Retinal pigment epithelial cell (primary cell): Measurements from ENCODE around the gene MYL10.

Source experiments
- DNase-seq: peaks from one replicate; pipeline ENCODE4 v3.0.0-alpha.2; 2010; ENCODE audit warnings: low read depth
- H3K4me3 ChIP-seq: 2 replicates; pipeline ENCODE4 v1.5.1; 2011; ENCODE audit warnings: mild to moderate bottlenecking, low read length, control low read depth, moderate library complexity
- TF ChIP-seq, protein P1 (sequence below): conservative IDR thresholded peaks from 2 replicates; pipeline ENCODE4 v1.5.1; 2011; ENCODE audit warnings: low read depth, low read length, control low read depth, inconsistent platforms

The MYL10 gene

DNA sequence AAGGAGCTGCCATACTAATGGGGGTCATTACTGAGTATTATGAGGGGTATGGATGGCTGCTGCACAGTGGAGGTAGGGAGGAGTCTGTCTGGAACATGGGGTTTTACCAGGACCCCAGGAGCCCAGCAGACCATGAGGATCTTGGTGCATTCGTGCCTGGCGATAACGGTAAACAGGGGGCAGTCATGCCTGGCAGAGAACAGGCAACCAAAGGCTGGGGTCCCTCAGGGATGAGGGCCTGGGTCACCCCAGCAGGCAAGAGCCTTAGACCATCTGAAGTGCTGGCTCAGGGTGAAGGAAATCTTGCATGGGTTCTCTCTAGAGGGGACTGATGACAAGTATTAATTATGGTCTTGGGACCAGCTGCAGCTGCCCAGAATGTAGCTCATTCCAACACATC is 46.1 kb downstream of the MYL10 start:
- TF ChIP-seq, protein P1, sequence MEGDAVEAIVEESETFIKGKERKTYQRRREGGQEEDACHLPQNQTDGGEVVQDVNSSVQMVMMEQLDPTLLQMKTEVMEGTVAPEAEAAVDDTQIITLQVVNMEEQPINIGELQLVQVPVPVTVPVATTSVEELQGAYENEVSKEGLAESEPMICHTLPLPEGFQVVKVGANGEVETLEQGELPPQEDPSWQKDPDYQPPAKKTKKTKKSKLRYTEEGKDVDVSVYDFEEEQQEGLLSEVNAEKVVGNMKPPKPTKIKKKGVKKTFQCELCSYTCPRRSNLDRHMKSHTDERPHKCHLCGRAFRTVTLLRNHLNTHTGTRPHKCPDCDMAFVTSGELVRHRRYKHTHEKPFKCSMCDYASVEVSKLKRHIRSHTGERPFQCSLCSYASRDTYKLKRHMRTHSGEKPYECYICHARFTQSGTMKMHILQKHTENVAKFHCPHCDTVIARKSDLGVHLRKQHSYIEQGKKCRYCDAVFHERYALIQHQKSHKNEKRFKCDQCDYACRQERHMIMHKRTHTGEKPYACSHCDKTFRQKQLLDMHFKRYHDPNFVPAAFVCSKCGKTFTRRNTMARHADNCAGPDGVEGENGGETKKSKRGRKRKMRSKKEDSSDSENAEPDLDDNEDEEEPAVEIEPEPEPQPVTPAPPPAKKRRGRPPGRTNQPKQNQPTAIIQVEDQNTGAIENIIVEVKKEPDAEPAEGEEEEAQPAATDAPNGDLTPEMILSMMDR = no peak
- no peak for DNase-seq
- H3K4me3 ChIP-seq = no peak overlapping the region

DNA sequence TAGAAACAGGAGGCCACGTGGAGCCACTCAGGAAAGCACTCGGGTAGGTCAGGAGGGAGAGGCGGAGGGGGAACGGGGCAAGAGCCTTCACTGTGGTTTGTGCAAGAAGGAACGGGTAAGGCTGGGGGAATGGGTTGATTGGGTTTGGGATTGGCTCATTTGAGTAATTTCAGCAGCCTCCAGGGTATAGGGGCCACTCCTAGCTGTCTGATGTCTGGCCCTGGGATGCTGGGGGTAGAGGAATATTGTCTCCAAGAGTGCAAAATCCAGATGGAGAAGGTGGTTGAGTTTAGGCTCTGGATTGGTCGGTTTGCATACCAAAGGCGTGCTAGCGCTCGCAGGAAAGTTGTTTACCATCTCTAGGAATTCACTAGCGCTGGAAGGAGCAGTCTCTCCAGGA is 47.2 kb downstream of the MYL10 start:
- no peak for DNase-seq
- TF ChIP-seq, protein P1 = no peak
- H3K4me3 ChIP-seq = no peak overlapping the region

DNA sequence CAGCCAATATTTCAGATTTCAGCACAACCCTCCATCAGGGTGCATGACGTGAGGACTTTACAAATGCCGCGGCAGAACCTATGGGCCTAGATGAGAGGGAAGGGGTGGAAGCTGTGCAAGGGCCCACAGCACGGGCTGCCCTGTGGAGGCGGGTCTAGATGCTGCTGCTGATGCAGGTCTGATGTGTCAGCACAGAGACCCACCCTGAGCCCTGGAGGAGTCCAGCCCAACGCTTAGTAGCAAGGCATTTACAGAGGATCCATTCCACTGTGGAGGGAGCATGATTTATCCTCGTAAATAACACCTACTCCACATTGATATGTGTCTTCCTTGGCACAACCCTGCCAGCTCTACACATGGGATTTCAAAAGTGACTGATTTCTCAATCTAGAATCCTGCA is 48.5 kb downstream of the MYL10 start:
- DNase-seq = no peak
- TF ChIP-seq, protein P1 = no peak
- no peak overlapping the region for H3K4me3 ChIP-seq

DNA sequence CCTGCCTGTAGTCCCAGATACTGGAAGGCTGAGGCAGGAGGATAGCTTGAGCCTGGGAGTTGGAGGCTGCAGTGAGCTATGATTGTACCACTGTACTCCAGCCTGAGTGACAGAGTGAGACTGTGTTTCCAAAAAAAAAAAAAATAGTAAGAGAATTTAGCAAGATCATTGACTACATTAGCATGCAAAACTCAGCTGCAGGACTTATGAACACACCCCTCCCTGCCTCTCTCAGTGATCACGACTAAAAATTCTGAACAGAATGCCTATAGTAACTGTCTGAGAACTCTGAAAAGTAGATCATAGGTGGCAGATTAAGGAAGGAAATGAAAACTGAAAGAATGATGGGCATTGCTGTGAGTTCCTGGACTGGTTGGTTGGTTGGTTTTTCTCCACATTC is 50.5 kb downstream of the MYL10 start:
- DNase-seq = no peak
- TF ChIP-seq, protein P1 = no peak
- no peak overlapping the region for H3K4me3 ChIP-seq

DNA sequence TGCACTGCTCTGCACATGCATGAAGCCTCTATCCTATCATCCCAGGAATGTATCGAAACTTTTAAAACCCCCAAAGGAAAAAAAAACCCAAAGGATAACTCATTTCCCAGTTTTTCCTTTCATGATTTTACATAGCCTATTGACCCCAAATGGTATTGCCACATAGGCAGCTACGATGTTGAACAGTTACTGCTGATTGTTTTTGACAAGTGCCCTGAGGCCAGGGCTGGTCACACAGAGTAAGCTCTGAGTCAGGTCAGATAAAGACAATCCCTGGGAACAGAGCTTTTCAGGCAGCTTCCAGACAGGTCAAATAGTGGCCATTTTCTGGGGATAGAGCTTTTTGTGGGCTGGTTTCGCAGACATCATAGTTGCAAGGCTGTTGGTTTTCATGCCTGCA is 52.1 kb downstream of the MYL10 start:
- TF ChIP-seq, protein P1 = no peak
- DNase-seq = no peak
- no peak overlapping the region for H3K4me3 ChIP-seq

DNA sequence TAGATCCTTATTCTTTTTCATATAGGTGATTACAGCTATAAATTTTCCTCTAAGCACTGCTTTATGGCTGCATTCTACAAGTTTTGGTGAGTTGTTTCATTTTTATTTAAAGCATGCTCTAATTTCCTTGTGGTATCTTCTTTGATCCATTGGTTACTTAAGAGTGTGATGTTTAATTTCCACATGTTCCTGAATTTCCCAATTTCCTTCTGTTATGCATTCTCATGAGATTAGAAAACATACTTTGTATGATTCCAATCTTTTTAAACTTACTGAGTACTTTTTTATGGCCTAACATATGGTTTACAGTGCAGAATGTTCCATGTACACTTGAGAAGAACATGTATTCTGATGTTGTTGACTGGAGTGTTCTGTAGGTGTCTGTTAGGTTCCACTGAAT is 53.4 kb downstream of the MYL10 start:
- TF ChIP-seq, protein P1 = no peak
- no peak overlapping the region for H3K4me3 ChIP-seq
- DNase-seq = no peak

DNA sequence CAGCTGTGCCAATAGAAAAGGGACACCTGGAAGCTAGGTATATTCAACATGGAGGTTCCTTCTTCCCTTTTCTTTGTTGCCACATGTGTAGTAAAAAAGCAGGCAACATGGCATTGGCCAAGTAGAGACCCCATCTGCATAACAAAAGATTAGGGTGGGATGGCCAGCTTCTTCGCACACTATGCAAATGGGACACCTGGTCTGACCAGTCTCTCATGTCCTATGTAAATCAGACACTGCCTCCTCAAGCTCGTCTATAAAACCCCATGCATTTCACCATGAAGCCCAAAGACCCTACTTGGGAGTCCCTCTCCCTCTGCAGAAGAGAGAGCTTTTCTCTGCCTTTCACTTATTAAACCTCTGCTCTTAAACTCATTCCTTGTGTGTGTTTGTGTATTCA is 53.9 kb downstream of the MYL10 start:
- H3K4me3 ChIP-seq = no peak overlapping the region
- TF ChIP-seq, protein P1 = no peak
- DNase-seq = no peak
